Pons (tissue), 1 donor: ENCODE measurements around the gene SLC45A3.
"Not testable (repeated sequence)": the region's sequence is repeated elsewhere in the genome, so short reads cannot be mapped to it uniquely, and the experiment has no call there.

Source experiments
- DNase-seq: peaks from one replicate; pipeline ENCODE4 v3.0.0-alpha.2; 2016; ENCODE audit warnings: low spot score

Gene SLC45A3, protein sequence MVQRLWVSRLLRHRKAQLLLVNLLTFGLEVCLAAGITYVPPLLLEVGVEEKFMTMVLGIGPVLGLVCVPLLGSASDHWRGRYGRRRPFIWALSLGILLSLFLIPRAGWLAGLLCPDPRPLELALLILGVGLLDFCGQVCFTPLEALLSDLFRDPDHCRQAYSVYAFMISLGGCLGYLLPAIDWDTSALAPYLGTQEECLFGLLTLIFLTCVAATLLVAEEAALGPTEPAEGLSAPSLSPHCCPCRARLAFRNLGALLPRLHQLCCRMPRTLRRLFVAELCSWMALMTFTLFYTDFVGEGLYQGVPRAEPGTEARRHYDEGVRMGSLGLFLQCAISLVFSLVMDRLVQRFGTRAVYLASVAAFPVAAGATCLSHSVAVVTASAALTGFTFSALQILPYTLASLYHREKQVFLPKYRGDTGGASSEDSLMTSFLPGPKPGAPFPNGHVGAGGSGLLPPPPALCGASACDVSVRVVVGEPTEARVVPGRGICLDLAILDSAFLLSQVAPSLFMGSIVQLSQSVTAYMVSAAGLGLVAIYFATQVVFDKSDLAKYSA

DNA sequence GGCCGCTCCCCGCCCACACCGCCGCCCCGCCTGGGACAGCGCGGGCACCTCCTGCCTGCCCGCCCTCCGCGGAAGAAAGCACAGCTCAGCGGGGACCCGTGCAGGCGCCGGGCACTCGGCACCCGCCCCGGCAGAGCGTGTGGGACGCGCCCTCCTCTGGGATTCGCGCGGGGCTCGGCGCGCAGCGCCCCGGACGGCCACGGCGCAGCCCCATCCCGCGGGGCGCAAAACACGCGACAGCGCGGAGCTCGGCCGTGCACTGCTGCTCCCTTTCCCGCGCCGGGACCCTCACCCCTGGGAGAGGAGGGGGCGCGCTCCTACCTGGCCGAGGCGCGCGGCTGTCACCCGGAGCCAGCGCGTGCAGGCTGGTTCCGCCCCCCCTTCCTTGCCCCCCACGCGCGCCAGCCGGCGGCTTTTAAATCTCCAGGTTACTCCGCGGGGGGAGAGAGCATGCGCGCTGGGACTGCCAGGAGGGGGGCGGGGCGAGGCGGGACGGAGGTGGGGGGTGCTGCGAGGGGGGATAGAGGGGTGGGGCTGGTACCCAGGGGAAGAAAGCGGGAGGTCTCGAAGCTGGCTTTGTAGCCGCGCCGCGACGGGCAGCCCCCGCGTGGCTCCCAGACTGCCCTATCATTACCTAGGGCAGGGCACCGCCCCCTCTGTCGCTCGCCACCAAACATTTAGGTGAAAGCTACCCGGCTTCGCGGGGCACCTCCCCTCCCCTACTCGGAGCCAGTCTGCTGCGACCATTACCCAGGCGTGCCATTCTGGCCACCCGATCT, at the start of gene SLC45A3:
Gene SLC45A3 (minus strand): TSS at position 437 of the 779 bp plus-strand sequence. CDS start 15,853 bp downstream, outside the sequence.
- DNase-seq: no peak

DNA sequence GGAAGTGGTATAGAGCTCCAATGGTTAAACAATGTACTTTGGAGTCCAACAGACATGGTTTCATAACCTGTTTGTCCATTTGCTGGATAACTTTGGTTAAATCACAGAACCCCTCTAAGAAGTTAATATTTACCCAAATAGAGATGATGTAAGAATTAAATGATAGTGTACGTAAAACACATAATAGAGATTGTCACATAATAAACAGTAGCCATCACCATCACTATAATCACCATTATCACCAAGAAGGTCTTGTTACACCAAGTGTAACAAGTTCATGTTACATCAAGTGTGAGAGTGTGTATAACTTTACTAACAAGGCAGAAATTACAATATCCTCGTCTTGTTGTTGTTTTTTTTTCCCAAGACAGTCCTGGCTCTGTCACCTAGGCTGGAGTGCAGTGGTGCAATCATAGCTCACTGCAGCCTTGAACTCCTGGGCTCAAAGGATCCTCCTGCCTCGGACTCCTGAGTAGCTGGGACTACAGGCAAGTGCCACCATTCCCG, 46.4 kb upstream of the SLC45A3 start:
- no peak for DNase-seq

DNA sequence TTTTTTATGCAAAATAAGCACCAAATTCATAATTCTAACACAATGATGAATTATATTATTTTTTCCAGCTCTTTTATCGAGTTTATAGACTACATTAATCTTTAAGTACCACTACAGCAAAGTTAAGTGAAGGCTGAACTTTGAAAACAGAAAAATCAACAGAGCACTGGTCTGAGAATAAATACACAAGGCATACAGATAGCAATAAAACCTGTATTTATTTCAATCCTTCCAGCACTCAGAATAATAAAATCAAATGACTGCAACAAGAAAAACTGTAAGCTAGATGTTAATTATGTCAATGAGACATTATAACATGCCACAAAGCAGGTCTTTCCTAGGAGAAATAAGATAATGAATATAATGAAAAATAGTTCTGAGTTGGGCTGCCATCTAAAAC, 45.2 kb upstream of the SLC45A3 start:
- no peak for DNase-seq

DNA sequence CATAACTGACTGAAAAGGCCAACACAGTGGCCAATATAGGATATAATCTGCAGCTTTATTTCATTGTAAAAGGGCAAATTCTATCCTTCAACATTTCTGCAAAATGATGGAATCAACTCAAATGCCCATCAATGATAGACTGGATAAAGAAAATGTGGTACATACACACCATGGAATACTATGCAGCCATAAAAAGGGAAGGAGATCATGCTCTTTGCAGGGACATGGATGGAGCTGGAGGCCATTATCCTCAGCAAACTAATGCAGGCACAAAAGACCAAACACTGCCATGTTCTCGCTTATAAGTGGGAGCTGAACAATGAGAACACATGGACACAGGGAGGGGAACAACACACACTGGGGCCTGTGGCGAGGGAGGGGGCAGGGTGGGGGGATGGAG, 40.4 kb upstream of the SLC45A3 start:
- not testable (repeated sequence) for DNase-seq

DNA sequence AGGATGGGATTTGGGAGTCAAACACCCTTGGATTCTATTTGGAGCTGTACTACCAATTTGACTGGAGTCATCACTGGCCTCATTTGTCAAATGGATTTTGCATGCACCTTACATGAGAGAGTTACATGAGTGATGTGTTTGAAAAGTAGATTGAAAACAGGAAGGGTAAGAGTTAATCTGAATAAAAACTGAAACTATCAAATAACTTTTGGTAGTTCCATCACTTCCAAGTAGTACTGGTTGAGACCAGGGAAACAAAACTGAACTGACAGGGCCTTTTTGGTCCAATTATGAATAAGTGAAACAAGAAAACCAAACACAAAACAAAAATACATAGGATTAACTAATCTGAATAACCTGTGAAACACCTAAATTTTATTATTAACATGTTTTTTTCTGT, 39.5 kb upstream of the SLC45A3 start:
- DNase-seq: no peak

DNA sequence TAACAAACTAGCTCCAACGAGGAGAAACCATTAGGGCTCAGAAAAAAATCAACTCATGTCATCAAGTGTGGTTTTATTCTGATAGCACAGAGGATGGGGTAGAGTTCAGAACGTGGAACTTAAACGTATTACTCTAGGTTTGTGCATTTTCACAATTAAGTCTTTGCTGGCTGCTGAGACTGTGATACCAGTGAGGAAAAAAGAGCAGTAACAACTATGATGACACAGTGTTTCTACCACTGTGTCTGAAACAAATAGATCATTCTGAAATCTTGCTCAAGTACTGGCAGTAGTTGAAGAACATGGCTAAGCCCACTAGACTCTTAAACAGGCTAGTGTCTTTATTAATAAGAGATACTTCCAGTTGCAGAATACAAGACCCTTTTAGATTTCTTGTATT, 38.7 kb upstream of the SLC45A3 start:
- DNase-seq: no peak

DNA sequence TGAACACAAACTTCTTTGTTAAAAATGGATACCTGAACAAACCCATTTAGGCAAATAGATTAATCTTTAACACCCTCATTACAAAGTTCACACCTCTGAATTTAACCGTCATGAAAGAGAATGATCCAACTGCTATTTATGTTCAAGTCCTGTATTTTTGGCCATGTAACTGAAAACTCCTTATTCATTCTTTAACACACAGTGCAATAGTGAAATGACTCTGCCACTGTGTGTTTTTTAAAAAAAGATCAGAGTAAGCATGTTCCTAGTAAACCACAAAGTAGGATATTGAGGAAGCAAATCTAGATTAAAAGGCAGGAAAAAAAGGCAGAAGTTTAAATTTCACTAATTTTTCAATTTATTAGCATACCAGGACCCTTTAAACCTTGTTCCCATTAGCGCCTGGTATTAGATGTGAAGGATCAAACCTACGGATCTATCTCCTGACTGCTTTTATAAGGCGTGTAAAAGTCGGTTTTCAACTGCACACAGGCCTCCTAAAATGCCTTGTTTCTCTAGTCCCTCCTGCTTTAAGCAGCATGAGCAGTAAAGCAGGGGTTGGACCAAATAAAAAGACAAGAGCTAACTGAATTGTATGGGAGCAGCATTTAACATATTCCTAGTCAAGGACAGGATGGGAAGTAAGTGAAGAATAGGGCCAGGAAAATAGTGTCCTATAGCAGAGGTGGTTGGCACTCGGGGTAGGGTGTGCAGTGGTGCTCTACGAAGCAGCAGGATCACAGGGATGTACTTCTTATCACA, 36.2 kb upstream of the SLC45A3 start:
- DNase-seq: no peak

DNA sequence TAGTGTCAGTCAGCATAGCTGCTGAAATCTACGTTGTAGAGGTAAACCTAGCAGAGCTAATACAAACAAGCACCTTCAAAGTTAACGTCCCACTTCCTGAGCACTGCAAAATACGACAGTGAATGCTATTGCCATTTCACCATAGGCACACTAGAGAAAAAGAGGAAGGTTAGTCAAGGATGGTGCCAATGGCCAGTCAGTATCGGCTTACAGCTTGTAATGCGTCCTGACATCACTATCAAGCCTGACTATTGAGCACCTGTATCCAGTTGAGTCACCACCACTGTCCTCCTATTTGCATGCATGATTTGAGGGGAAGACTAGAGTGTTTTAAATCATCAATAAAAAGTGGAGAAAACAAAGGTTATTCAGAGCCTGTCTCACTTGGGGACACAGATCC, 35.3 kb upstream of the SLC45A3 start:
- DNase-seq: no peak

DNA sequence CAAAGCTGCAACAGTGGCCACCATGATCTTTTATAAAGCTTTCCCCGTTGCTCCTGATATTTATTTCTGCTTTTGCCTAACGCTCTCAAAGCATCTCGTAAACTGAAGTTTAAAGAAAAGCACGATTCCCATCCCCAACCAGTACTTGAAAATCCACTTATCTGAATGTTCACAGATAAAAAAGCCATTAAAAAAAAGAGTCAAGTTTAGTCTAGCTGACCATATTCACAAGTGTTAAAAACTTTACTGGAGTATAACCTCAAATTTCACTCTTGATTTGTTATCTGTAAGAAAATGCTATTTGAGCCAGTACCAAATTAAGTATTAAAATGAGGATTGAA, 34.6 kb upstream of the SLC45A3 start:
- no peak for DNase-seq

DNA sequence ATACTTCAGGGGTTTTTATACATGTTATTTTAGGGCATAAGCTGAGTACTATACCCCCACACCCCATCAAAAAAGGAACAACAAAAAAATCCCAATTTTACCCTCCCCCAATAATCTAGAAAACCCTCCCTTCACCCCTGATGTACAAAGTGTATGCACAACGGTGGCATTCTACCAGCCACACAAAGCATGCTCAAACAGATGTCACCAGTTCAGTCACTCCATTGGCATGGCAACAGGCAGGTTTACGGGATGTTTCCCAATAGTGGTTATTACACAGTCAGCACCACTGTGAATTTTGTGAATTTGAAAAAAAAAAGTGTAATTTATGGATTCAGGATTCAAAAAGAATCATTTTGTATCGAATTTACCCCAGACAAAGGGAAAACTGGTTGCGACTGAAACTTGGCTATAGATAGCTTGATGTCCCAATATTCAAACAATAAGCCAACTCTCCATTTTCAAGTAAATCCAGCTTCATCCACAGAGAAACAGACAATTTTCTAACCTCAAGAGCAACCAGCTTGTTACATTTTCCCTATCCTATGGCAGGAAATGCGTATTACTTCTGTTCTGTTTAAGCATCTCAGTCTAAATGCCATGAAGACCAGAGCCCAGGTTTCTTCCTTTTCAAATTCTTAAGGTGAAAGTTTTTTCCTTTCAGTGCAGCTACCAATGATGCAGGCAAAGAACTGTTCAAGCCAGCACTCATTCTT, 34.0 kb upstream of the SLC45A3 start:
- peak; percentile 63 for DNase-seq

DNA sequence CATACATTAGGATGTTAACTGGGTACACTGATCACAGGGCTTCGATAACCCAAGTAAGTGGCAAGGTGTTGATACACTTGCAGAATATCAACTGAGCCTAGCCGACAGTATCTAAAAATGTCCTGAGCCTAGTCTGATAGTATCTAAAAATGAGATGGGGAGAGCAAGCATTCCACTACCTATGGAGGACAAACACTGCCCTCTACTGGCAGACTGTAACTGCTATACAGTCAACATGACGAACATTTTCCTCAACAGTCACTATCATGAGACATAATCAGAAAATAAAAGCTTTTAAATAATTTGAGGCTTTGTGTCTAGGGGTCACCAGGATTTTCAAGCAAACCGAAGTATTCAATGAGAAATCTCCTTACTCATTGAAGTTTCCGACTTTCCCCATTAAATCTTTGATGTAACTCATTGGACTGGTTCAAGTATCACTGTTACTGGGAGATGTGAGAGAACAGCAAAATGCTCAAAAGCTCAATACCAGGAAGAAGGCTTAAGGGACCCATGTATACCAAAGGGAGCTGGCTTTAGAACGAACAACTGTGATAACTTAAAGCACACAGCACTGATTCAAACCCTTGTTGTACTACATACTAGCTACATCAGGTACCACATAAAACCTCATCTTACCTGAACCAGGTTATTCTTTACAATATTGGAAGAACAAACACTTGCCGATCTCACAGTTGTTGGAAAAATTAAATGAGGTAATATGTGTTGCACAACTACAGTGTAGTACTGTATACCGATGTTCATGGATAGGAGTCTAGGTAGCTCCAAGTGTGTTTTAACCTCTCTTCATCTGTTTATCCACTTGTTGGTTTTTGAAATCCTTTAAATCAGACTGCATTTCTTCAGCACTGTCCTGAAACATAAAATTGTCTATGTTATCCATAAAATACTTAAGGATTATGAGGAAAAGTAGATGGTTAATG, 31.1 kb upstream of the SLC45A3 start:
- peak; percentile 93 for DNase-seq

DNA sequence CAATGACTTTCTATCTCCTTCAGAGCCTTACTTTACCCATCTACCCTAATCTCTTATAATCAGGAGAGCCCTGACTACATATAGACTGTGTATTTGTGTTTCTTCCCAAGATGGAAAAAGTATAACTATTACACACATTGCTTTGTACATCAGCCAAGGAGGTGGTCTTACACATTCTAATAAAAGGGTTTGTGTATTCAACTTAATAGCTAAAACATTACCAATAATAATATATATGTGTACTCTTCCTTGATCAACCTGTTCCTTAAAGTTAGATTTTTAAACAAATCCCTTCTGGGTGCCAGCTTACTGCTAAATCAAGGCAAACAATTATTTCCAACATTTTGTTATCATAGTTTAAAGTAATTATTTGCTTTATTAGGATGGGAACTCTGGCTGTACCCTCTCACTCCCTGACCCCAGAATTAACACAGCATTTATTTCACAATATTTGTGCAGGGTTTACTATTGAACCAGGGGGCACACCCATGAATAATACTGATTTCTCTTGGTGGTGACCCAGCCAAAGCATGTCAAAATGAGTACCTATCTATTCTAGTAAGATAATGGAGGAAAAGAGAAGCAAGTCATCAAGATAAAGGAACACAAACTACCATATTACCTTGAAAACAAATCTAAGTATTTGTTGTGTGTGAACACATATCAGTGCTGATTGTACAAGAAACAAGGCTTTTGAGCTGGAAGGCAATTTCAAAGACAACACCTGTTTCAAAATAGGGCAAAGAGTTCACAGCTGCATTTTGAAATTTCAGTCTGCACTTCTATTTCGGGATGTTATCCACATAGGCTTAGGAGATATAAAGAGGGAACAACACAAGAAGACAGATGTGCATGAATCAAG, 30.1 kb upstream of the SLC45A3 start:
- no peak for DNase-seq

DNA sequence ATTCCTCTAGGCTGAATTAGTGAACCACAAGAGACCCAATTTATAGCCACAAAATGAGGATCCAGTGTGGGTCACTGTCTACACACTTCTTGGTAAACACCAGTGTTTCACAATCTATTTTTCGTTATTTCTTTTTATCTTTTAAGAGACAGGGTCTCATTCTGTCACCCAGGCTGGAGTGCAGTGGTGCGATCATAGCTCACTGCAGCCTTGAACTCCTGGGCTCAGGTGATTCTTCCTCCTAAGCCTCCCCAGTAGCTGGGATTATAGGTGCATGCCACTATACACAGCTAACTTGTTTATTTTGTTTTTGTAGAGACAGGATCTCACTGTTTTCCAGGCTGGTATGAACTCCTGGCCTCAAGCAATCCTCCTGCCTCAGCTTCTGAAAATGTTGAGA, 29.3 kb upstream of the SLC45A3 start:
- DNase-seq: no peak

DNA sequence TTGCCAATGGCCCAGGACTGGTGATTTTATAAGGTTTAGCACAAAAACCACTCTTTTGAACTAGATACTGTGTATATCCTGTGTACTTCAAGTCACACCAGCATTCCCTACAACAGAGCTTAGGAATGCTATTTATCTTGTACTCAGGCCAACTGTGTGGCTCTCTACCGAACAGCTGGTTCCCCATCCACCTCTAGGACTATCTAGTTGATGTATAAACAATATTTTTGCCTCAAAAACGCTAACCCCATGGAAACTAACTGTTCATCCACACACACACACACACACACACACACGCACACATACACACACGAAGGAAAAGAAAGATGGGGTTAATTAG, 28.7 kb upstream of the SLC45A3 start:
- DNase-seq: no peak

DNA sequence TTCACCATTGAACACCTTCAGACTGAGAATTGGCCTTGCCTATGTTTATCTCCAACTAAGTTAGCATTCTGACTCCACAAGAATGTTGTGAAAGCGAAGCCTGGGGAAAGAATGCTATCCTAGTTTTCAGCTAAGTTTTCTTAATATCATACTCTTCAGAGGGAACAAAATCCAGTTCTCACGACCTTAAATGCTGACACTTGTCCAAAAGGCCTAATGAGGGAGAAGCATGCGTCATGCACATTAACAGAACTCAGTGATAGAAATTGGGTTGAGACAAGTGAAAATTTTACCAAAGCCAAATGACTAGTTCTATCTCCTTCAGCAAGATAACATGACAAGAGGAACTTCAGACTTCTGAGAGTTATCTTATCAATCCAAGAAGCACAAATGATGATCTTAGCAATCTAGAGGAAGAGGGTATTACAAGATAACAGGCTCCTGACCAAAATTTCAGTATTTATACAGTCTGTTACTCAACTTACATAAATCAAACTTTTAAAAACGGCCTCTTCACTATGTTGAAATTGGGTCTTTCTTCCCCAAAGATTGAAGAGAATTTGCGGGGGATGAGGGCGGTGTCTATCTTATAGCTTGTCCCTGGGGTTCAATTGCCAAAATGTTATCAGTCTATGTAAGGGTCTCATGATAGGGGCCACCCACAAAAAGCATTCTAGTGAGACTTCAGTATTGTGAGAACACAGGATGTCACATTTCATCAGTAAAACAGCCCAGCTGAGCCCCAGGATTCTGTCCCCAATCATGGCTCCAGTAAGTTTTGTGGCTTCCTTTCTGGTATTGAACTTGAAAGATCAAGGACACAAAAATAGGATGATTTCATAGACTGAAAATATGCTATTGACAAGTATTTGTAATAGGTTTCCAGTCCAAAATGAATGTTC, 26.5 kb upstream of the SLC45A3 start:
- DNase-seq: no peak

DNA sequence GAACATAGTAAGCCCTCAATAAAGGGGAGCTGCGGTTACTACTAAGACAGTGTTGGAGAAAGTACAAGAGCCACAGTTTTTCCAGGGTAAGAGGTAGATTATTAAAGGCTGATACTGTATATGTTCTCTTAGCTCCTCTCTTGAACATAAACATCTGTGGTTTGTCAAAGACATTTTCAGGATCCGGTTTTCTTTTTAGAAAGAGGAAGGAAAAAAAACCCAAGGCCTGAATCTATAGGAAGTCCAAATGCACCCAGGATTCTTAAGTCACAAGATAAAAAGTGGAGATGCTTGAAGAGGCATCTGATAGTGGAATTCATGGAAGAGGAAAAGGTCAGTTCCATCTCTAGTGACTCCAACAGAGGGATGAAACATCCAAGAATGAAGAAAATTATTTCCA, 24.6 kb upstream of the SLC45A3 start:
- DNase-seq: no peak

DNA sequence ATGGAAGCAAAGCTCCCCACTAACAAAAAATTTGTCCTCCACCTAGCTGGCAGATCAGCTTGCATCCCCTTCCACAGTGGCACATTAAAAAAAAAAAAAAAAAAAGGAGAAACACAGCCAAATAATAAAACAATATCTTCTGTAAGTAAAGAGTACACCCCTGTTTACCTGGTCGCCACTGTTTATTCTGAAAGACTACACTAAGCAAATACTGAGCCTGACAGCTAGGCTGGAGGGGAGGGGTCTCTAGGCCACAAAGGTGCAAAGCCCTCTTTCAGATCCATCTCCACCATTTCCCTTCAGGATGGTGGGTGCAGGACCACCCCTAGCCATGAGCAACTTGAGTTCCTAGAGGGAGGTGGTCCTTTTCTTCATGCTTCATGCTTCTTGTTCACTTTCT, 22.8 kb upstream of the SLC45A3 start:
- no peak for DNase-seq

DNA sequence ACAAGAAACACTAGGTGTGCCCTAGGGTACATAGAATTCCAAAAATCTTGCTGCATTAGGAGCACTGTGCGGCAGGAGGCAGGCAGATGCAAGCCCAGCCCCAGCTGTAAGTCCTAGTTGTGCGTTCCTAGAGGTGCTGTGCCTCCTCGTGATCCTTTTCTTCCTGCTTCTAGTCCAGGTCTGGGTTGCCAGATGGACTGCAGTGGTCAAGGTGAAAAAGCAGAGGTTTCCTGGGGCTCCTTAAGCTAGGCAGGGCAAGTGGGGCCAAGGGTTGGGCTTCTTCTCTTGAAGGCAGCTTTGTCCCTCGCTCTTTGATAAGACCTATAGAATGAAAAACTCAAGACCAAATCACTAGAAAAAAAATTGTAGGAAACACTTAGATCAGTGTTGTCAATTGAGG, 21.6 kb upstream of the SLC45A3 start:
- no peak for DNase-seq

DNA sequence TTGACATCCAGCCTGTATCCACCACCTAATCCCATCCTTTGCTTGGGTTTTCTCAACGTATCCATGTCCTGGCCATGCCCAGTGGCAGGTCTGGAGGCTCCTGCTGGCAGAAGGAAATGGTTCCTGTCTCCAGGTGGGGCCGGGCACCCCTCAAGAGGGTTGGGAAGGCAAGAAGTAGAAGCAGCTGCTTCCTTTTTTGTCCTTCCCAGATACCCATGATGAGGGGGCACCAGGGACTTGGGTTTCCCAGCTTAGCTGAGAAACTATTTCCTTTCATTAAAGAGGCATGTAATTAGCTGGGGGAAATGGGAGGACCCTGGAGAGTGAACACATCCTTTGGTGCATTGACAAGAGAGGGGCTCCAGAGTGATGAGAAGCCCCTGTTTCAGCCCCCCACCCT, 21.1 kb upstream of the SLC45A3 start:
- no peak for DNase-seq
